ENCODE data around the gene PLEKHA4. TPM values are rescaled to one million over a fixed set of nuclear protein-coding genes. Genes with fewer than 3 reads are reported as not detected.
"Not testable (repeated sequence)": the region's sequence is repeated elsewhere in the genome, so short reads cannot be mapped to it uniquely, and the experiment has no call there.

Gene PLEKHA4
- total RNA-seq, 1 donor from 2014 or later: 40.0 TPM

GRCh38 chr19:48853483-48853882, 14.9 kb downstream of the PLEKHA4 start:
- peaks cover 2% of the 10 kb centered on the region for H3K4me1 Mint-ChIP-seq (ENCODE audit: unreplicated experiment)
- DNase-seq (ENCODE audit: extremely low spot score, unreplicated experiment): no peak
- H3K27me3 Mint-ChIP-seq (ENCODE audit: unreplicated experiment): no peaks in the 10 kb centered on the region
- TF ChIP-seq CTCF (IDR thresholded peaks at IDR 0.05): no peak
- no peak overlapping the region for H3K4me3 Mint-ChIP-seq (ENCODE audit: unreplicated experiment)
- H3K9me3 Mint-ChIP-seq (ENCODE audit: unreplicated experiment): no peaks in the 10 kb centered on the region
- peaks cover 5% of the 10 kb centered on the region for H3K36me3 Mint-ChIP-seq (ENCODE audit: unreplicated experiment)
- H3K27ac Mint-ChIP-seq (ENCODE audit: unreplicated experiment): no peak overlapping the region

- H3K4me3 Mint-ChIP-seq (ENCODE audit: unreplicated experiment): no peak overlapping the region
- H3K27me3 Mint-ChIP-seq (ENCODE audit: unreplicated experiment): no peaks in the 10 kb centered on the region
- H3K4me1 Mint-ChIP-seq (ENCODE audit: unreplicated experiment): peaks cover 2% of the 10 kb centered on the region
These were observed 16.1 kb downstream of the PLEKHA4 start for GRCh38 chr19:48852292-48852691.

GRCh38 chr19:48846659-48847058, 21.8 kb downstream of the PLEKHA4 start:
- not testable (repeated sequence) for DNase-seq (ENCODE audit: extremely low spot score, unreplicated experiment); H3K4me3 Mint-ChIP-seq (ENCODE audit: unreplicated experiment); H3K9me3 Mint-ChIP-seq (ENCODE audit: unreplicated experiment); H3K27me3 Mint-ChIP-seq (ENCODE audit: unreplicated experiment); H3K4me1 Mint-ChIP-seq (ENCODE audit: unreplicated experiment); H3K27ac Mint-ChIP-seq (ENCODE audit: unreplicated experiment)
- H3K36me3 Mint-ChIP-seq (ENCODE audit: unreplicated experiment): peaks cover 13% of the 10 kb centered on the region

More at GRCh38 chr19:48852292-48852691, 16.1 kb downstream of the PLEKHA4 start:
- DNase-seq (ENCODE audit: extremely low spot score, unreplicated experiment): no peak
- no peaks in the 10 kb centered on the region for H3K9me3 Mint-ChIP-seq (ENCODE audit: unreplicated experiment)
- H3K36me3 Mint-ChIP-seq (ENCODE audit: unreplicated experiment): peaks cover 9% of the 10 kb centered on the region
- H3K27ac Mint-ChIP-seq (ENCODE audit: unreplicated experiment): no peak overlapping the region
- TF ChIP-seq CTCF (IDR thresholded peaks at IDR 0.05): no peak

GRCh38 chr19:48845384-48845783, 23.0 kb downstream of the PLEKHA4 start:
- H3K27me3 Mint-ChIP-seq (ENCODE audit: unreplicated experiment): no peaks in the 10 kb centered on the region
- no peak for DNase-seq (ENCODE audit: extremely low spot score, unreplicated experiment)
- no peak overlapping the region for H3K27ac Mint-ChIP-seq (ENCODE audit: unreplicated experiment)
- peaks cover 13% of the 10 kb centered on the region for H3K36me3 Mint-ChIP-seq (ENCODE audit: unreplicated experiment)
- H3K4me3 Mint-ChIP-seq (ENCODE audit: unreplicated experiment): no peak overlapping the region
- H3K9me3 Mint-ChIP-seq (ENCODE audit: unreplicated experiment): no peaks in the 10 kb centered on the region
- TF ChIP-seq CTCF (IDR thresholded peaks at IDR 0.05): no peak
- H3K4me1 Mint-ChIP-seq (ENCODE audit: unreplicated experiment): no peaks in the 10 kb centered on the region

- TF ChIP-seq CTCF (IDR thresholded peaks at IDR 0.05): no peak
- H3K9me3 Mint-ChIP-seq (ENCODE audit: unreplicated experiment): no peaks in the 10 kb centered on the region
- H3K4me3 Mint-ChIP-seq (ENCODE audit: unreplicated experiment): no peak overlapping the region
- peaks cover 10% of the 10 kb centered on the region for H3K36me3 Mint-ChIP-seq (ENCODE audit: unreplicated experiment)
- no peaks in the 10 kb centered on the region for H3K27me3 Mint-ChIP-seq (ENCODE audit: unreplicated experiment)
- no peaks in the 10 kb centered on the region for H3K4me1 Mint-ChIP-seq (ENCODE audit: unreplicated experiment)
- DNase-seq (ENCODE audit: extremely low spot score, unreplicated experiment): no peak
- no peak overlapping the region for H3K27ac Mint-ChIP-seq (ENCODE audit: unreplicated experiment)
These were observed 23.9 kb downstream of the PLEKHA4 start for GRCh38 chr19:48844472-48844871.

- no peaks in the 10 kb centered on the region for H3K9me3 Mint-ChIP-seq (ENCODE audit: unreplicated experiment)
- H3K4me3 Mint-ChIP-seq (ENCODE audit: unreplicated experiment): no peak overlapping the region
- no peaks in the 10 kb centered on the region for H3K4me1 Mint-ChIP-seq (ENCODE audit: unreplicated experiment)
- TF ChIP-seq CTCF (IDR thresholded peaks at IDR 0.05): peak; percentile 85
- no peaks in the 10 kb centered on the region for H3K27me3 Mint-ChIP-seq (ENCODE audit: unreplicated experiment)
- H3K27ac Mint-ChIP-seq (ENCODE audit: unreplicated experiment): no peak overlapping the region
- DNase-seq (ENCODE audit: extremely low spot score, unreplicated experiment): no peak
- peaks cover 8% of the 10 kb centered on the region for H3K36me3 Mint-ChIP-seq (ENCODE audit: unreplicated experiment)
These were observed 25.6 kb downstream of the PLEKHA4 start for GRCh38 chr19:48842789-48843162.
